ENCODE measurements around the gene PGLYRP4.
"Not testable (repeated sequence)": the region's sequence is repeated elsewhere in the genome, so short reads cannot be mapped to it uniquely, and the experiment has no call there.

Gene PGLYRP4

GRCh38 chr1:153355445-153356071 is 6.9 kb upstream of the PGLYRP4 start:
- DNase-seq: no peak

GRCh38 chr1:153354515-153355193 is 6.0 kb upstream of the PGLYRP4 start:
- no peak for DNase-seq

- no peak for DNase-seq
These were observed 4.7 kb upstream of the PGLYRP4 start for GRCh38 chr1:153353226-153353947.

- DNase-seq: peak; percentile 8
These were observed 3.9 kb upstream of the PGLYRP4 start for GRCh38 chr1:153352523-153352922.

GRCh38 chr1:153350321-153350957 is 1.8 kb upstream of the PGLYRP4 start:
- no peak for DNase-seq

GRCh38 chr1:153349363-153350320 is 1.0 kb upstream of the PGLYRP4 start:
- DNase-seq: no peak

- no peak for DNase-seq
These were observed 785 bp downstream of the PGLYRP4 start for GRCh38 chr1:153347856-153348255.

- DNase-seq: not testable (repeated sequence)
These were observed 1.6 kb downstream of the PGLYRP4 start for GRCh38 chr1:153347049-153347448.

- DNase-seq: no peak
These were observed 2.4 kb downstream of the PGLYRP4 start for GRCh38 chr1:153346077-153346723.

GRCh38 chr1:153345187-153346076 is 3.2 kb downstream of the PGLYRP4 start:
- no peak for DNase-seq

GRCh38 chr1:153344718-153345025 is 4.0 kb downstream of the PGLYRP4 start:
- no peak for DNase-seq

GRCh38 chr1:153343811-153344717 is 4.6 kb downstream of the PGLYRP4 start:
- DNase-seq: no peak

- DNase-seq: no peak
These were observed 5.5 kb downstream of the PGLYRP4 start for GRCh38 chr1:153343040-153343681.

- DNase-seq: no peak
These were observed 6.5 kb downstream of the PGLYRP4 start for GRCh38 chr1:153342178-153342577.

- no peak for DNase-seq
These were observed 7.2 kb downstream of the PGLYRP4 start for GRCh38 chr1:153341431-153341934.

- DNase-seq: no peak
These were observed 8.3 kb downstream of the PGLYRP4 start for GRCh38 chr1:153340356-153340755.

- DNase-seq: no peak
These were observed 8.8 kb downstream of the PGLYRP4 start for GRCh38 chr1:153339802-153340201.

- no peak for DNase-seq
These were observed 10.4 kb downstream of the PGLYRP4 start for GRCh38 chr1:153337980-153338853.

Measured in amniotic stem cell (primary cell).